Measurements from ENCODE around the gene TRABD2B.
A peak's percentile ranks its signal among the peaks of the same experiment; 100 is the strongest.

TRABD2B gene

GRCh38 chr1:47997289-47998200, at the start of gene TRABD2B:
TSS of gene TRABD2B (minus strand) at chr1:47997385.
- peak; percentile 96 for DNase-seq (ENCODE audit: low spot score)

GRCh38 chr1:48044311-48044710, 47.1 kb upstream of the TRABD2B start:
- no peak for DNase-seq (ENCODE audit: low spot score)

GRCh38 chr1:48043622-48044021, 46.4 kb upstream of the TRABD2B start:
- no peak for DNase-seq (ENCODE audit: low spot score)

GRCh38 chr1:48040154-48040553, 43.0 kb upstream of the TRABD2B start:
- DNase-seq (ENCODE audit: low spot score): no peak

- DNase-seq (ENCODE audit: low spot score): no peak
These were observed 42.2 kb upstream of the TRABD2B start for GRCh38 chr1:48039088-48040054.

GRCh38 chr1:48038270-48038767, 41.1 kb upstream of the TRABD2B start:
- no peak for DNase-seq (ENCODE audit: low spot score)

- no peak for DNase-seq (ENCODE audit: low spot score)
These were observed 39.6 kb upstream of the TRABD2B start for GRCh38 chr1:48036710-48037355.

GRCh38 chr1:48035371-48036141, 38.4 kb upstream of the TRABD2B start:
- no peak for DNase-seq (ENCODE audit: low spot score)

GRCh38 chr1:48033495-48034045, 36.4 kb upstream of the TRABD2B start:
- no peak for DNase-seq (ENCODE audit: low spot score)

- DNase-seq (ENCODE audit: low spot score): no peak
These were observed 34.5 kb upstream of the TRABD2B start for GRCh38 chr1:48031676-48032075.

GRCh38 chr1:48030696-48031365, 33.6 kb upstream of the TRABD2B start:
- DNase-seq (ENCODE audit: low spot score): no peak

- DNase-seq (ENCODE audit: low spot score): no peak
These were observed 33.0 kb upstream of the TRABD2B start for GRCh38 chr1:48030211-48030610.

GRCh38 chr1:48028218-48029069, 31.3 kb upstream of the TRABD2B start:
- DNase-seq (ENCODE audit: low spot score): no peak

GRCh38 chr1:48027533-48027835, 30.3 kb upstream of the TRABD2B start:
- no peak for DNase-seq (ENCODE audit: low spot score)

- DNase-seq (ENCODE audit: low spot score): no peak
These were observed 29.7 kb upstream of the TRABD2B start for GRCh38 chr1:48026701-48027532.

- no peak for DNase-seq (ENCODE audit: low spot score)
These were observed 29.1 kb upstream of the TRABD2B start for GRCh38 chr1:48026275-48026674.

- DNase-seq (ENCODE audit: low spot score): no peak
These were observed 27.9 kb upstream of the TRABD2B start for GRCh38 chr1:48025076-48025475.

GRCh38 chr1:48023488-48023887, 26.3 kb upstream of the TRABD2B start:
- DNase-seq (ENCODE audit: low spot score): no peak

- no peak for DNase-seq (ENCODE audit: low spot score)
These were observed 25.1 kb upstream of the TRABD2B start for GRCh38 chr1:48022306-48022705.

Data from GM03348 (cell line).